Measurements from ENCODE around the gene FOXO1.

Gene FOXO1

DNA sequence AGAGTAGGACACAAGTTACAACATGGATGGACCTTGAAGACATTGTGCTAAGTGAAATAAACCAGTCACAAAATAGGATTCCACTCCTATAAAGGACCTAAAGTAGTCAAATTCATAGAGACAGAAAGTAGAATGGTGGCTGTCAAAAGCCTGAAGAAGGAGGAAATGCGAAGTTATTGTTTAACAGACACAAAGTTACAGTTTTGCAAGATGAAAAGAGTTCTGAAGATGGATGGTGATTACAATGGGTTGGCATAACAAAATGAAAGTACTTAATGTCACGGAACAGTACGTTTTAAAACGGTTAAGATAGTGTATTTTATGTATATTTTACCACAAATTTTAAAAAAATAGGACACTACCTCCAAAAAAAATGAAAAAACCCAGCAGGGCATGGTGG lies 34.8 kb downstream of the FOXO1 start:
- H3K4me3 Mint-ChIP-seq: peak overlapping the region; percentile 36 to 84
- peak overlapping the region; percentile 3 to 84 for H3K27ac Mint-ChIP-seq
- no peaks in the 10 kb centered on the region for H3K9me3 Mint-ChIP-seq
- ATAC-seq: no peak
- H3K4me1 Mint-ChIP-seq: peaks cover 96% of the 10 kb centered on the region
- no peak for DNase-seq
- H3K27me3 Mint-ChIP-seq: no peaks in the 10 kb centered on the region

DNA sequence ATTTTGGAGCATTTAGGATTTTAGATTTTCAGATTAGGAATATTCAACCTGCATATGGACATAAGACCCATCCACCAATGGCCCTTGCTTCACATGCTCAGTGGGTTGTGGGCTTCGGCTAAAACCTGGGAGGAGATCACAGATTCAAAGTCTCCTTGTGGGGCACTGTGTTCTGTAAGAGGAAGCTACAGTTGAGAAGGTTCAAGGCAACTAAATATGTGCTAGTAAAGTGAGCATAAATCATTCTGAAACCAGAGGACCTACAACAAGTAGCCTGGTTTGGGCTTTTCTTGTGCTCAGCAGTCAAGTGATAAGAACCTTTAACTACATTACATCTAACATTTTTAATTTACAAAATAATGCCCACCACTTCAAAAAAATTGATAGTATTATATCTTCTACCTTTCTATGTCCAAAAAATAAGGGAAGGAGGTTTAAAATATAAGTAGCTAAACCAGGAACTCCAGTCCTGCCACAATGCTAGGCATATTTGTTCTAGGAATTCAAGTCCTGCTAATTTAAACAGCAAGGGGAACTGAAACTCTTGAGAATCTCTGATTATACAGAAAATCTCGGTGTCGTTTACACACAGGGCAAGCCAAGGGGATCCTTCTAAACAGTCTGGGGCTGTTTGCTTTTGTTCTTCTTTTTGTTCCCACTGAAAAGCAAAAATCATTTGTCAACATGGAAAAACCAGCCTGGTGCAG lies 36.6 kb downstream of the FOXO1 start:
- Mint-ChIP-seq H3K27ac (peak overlapping the region in 1 of 2 donors; percentile 26), H3K9me3 (no peaks in the 10 kb centered on the region), H3K27me3 (no peaks in the 10 kb centered on the region), H3K4me3 (peak overlapping the region in 1 of 2 donors; percentile 27), H3K4me1 (peaks cover 92% of the 10 kb centered on the region)
- ATAC-seq (peak; percentile 53), DNase-seq (no peak)

DNA sequence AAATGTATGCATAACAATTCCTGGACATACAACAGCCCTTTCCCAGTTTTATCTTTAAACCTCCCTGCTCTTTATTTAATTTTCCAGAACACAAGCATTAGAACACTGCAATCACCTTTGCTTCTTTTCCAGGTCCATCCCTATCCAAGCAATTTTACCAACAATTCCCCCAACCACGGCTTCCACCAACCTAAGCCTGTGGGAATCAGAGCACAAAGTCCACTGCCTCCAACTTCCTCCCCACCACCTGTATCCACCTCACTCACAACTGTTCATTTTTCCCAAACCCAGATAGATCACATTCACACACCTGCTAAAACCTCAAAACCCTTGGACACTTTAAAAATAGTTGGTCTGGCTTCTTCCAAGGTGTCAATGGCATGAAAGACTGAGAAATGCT lies 39.5 kb downstream of the FOXO1 start:
- Mint-ChIP-seq H3K4me3 (no peak overlapping the region), H3K27me3 (no peaks in the 10 kb centered on the region), H3K27ac (peak overlapping the region in 1 of 2 donors; percentile 31), H3K4me1 (peaks cover 89% of the 10 kb centered on the region), H3K9me3 (no peaks in the 10 kb centered on the region)
- no peak for DNase-seq
- no peak for ATAC-seq

DNA sequence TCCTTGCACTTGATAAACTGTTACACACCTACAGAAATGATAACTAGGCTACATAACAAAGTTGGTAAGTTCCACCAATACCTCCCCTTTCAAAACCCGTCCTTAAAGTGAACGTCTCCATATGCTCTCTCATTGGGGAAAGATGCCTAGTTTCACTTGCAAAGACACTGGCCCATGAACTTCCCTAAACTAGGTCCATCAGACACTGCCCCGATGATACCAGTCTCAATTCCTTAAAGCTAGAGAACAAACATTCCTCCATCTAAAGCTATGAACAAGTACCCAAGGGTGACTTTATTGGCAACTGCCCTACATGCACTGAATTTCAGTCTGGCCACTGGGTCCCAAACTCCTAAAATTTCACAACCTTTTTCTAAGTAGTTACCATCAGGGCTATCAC lies 39.9 kb downstream of the FOXO1 start:
- Mint-ChIP-seq H3K4me3 (peak overlapping the region in 1 of 2 donors; percentile 43), H3K9me3 (no peaks in the 10 kb centered on the region), H3K4me1 (peaks cover 85% of the 10 kb centered on the region), H3K27ac (peak overlapping the region in 1 of 2 donors; percentile 23), H3K27me3 (no peaks in the 10 kb centered on the region)
- DNase-seq (no peak), ATAC-seq (no peak)

DNA sequence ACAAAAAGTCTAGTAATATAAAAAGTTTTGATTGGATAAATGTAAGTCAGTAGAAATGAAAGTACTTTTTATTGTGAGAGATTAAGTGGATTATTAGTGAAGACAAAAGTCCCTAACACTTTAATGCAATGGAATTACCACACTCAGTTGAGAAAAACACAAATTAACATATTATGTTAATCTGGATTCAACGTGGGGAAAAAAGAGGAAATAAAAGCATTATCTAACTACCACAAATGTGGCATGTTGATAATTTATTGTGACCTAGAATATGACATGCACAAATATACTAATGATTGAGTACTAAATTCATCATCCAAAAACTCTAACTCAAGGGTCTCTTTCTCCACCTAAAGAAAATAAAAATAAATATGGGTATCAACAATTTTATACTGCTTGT lies 41.5 kb downstream of the FOXO1 start:
- no peak for DNase-seq
- peaks cover 81% of the 10 kb centered on the region for H3K4me1 Mint-ChIP-seq
- ATAC-seq: no peak
- H3K4me3 Mint-ChIP-seq: peak overlapping the region in 1 of 2 donors; percentile 9
- H3K27me3 Mint-ChIP-seq: no peaks in the 10 kb centered on the region
- no peaks in the 10 kb centered on the region for H3K9me3 Mint-ChIP-seq
- H3K27ac Mint-ChIP-seq: no peak overlapping the region

DNA sequence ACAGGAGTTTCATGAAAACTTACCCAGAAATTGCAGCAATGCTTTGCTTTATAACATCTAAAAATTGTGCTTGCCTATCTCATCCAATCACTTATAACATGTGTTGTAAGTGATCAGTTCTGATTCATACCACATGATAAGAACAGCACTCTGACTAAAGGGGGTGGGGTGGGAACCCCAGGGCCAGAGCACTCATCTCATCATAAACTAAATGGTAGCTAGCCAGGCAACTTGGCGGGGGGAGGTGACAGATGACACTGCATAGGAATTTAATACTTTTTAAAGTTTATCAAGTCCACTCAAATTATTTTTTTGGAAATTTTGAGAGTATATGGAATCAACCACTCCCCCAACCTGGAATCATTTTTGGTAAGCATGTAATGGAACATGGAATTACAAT lies 42.1 kb downstream of the FOXO1 start:
- H3K27ac Mint-ChIP-seq: peak overlapping the region in 1 of 2 donors; percentile 5
- DNase-seq: peak in 1 of 2 donors; percentile 46
- ATAC-seq: peak; percentile 91
- no peaks in the 10 kb centered on the region for H3K27me3 Mint-ChIP-seq
- H3K4me3 Mint-ChIP-seq: peak overlapping the region in 1 of 2 donors; percentile 23
- H3K4me1 Mint-ChIP-seq: peaks cover 81% of the 10 kb centered on the region
- H3K9me3 Mint-ChIP-seq: no peaks in the 10 kb centered on the region

DNA sequence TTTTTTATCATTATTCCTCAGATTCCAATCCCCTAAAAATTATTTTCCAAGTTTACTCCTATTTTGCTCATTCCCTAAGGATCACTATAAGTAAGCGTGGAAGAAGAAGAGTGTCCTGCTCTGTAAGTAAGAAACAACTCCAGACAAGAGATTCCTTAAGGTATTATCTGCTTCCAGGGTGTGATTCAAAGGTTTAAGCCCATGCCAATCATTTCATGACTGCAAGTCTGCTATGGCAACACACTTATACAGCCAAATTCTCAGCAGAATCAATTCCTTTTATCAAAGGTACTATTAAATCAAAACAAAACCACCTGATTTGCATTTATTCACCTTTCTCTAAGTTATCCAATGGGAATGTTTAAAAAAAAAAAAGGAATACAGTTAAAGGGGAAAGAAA lies 43.7 kb downstream of the FOXO1 start:
- peaks cover 82% of the 10 kb centered on the region for H3K4me1 Mint-ChIP-seq
- DNase-seq (no peak), ATAC-seq (no peak)
- peaks cover 0 to 4% of the 10 kb centered on the region in 2 donors for H3K9me3 Mint-ChIP-seq
- no peak overlapping the region for H3K4me3 Mint-ChIP-seq
- peak overlapping the region in 1 of 2 donors; percentile 70 for H3K27ac Mint-ChIP-seq
- no peaks in the 10 kb centered on the region for H3K27me3 Mint-ChIP-seq

DNA sequence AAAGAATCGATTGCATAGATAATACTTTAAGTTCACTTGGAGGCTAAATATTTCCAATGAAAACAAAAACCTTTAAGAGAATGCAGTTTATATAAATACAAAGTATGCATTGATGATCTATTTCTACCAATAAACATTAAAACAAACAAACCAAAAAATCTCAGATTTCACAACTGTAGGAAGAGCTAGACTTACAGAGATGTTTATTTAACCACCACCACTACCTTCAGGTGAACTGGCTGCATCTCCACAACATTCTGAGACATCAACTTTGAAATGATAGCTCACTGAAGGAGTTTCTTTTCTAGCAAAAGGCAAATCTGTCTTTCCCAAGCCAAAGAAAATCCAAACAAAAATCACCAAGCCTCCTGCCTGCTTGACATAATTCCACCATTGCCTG lies 44.2 kb downstream of the FOXO1 start:
- ATAC-seq (no peak), DNase-seq (no peak)
- Mint-ChIP-seq H3K27ac (peak overlapping the region in 1 of 2 donors; percentile 41), H3K27me3 (no peaks in the 10 kb centered on the region), H3K9me3 (peaks cover 0 to 4% of the 10 kb centered on the region in 2 donors), H3K4me3 (no peak overlapping the region), H3K4me1 (peaks cover 82% of the 10 kb centered on the region)

DNA sequence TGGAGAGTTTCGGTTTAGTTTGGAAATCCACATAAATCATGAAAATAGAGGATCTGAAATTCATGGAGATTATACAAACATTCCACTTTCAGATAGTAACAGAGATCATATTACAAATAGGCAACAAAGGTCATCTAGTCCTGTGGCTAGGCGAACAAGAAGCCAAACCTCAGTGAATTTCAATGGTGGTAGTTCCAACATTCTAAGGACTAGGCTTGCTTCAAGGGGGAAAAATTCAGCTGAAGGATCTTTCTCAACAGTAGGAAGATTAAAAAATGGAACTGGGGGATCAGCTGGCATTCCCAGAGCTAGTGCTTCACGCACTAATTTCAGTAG lies 47.0 kb downstream of the FOXO1 start:
- ATAC-seq (no peak), DNase-seq (no peak)
- Mint-ChIP-seq H3K27me3 (no peaks in the 10 kb centered on the region), H3K4me3 (peak overlapping the region; percentile 25 to 38), H3K27ac (peak overlapping the region; percentile 59 to 61), H3K9me3 (peaks cover 0 to 4% of the 10 kb centered on the region in 2 donors), H3K4me1 (peaks cover 89% of the 10 kb centered on the region)

DNA sequence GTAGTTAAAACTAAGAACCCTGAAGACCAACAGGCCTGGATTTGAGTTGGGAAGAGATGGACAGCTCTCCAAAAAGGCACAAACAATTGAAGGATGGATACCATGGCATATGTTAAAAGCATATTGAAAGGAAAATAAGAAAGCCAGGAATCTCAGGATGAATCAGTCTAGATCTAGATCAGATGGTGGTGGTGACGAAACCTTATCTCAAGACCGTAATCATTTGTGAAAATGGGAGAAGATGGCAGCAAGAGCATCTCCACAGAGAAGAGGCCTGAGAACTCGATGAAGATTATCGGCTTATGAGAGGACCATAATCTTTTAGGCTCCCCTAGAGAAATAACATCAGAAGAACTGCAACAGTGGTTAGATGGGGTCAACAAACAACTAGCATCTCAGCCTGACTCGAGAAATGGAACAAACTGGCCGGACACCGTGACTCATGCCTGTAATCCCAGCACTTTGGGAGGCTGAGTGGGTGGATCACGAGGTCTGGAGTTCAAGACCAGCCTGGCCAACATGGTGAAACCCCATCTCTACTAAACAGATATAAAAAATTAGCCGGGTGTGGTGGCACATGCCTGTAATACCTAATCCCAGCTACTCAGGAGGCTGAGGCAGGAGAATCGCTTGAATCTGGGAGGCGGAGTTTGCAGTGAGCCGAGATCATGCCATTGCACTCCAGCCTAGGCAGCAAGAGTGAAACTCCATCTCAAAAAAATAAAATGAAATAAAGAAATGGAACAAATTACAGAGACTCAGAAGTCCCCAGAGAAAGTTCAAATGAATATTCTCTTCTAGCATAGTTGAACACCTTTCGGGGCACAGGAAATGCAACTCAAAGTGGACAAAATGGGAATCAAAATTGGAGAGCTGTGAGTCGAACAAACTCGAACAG lies 47.6 kb downstream of the FOXO1 start:
- Mint-ChIP-seq H3K4me3 (peak overlapping the region; percentile 25 to 38), H3K9me3 (peaks cover 0 to 4% of the 10 kb centered on the region in 2 donors), H3K27ac (peak overlapping the region in 1 of 2 donors; percentile 59), H3K27me3 (no peaks in the 10 kb centered on the region), H3K4me1 (peaks cover 90% of the 10 kb centered on the region)
- no peak for DNase-seq
- ATAC-seq: no peak

DNA sequence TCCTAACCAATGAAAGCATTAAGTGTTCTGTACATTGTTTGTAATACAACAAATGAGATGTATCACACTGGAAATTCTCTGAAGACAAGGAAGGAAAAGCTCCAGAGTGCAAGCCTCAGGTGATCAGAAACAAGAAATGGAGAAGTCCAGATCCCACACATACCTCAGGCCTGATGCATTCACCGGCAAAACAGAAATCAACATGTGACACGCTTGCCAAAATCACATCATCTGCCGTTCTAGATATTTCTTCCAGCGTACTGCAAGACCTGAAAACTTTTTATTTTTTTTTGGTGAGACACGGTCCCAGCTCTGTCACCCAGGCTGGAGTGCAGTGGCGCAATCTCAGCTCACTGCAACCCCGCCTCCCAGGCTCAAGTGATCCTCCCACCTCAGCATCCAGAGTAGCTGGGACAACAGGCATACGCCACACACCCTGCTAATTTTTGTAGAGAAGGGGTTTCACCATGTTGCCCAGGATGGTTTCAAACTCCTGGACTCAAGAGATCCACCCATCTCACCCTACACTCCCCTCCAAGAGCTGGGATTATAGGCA lies 48.6 kb downstream of the FOXO1 start:
- no peak for ATAC-seq

DNA sequence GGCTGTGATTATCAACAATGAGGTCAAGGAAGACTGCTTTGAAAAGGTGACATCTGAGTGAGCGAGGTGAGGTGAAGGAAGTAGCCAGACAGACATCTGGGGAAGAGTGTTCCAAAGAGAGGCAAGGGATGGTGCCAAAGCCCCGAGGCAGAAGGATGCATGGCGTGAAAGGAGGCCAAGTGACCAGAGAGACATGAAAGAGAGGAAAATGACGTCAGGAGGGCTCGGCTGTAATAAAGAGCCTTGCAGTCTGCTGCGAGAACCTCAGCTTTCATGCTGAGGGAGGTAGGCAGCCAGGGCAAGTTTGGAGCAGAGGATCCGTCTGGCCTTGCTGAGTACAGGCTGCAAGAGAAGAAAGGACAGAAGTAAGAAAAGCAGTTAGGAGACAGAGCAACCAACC lies 50.8 kb downstream of the FOXO1 start:
- DNase-seq: no peak
- peaks cover 100% of the 10 kb centered on the region for H3K4me1 Mint-ChIP-seq
- no peak for ATAC-seq
- H3K27me3 Mint-ChIP-seq: no peaks in the 10 kb centered on the region
- H3K4me3 Mint-ChIP-seq: peak overlapping the region; percentile 30 to 45
- H3K27ac Mint-ChIP-seq: peak overlapping the region; percentile 1 to 21
- peaks cover 0 to 4% of the 10 kb centered on the region in 2 donors for H3K9me3 Mint-ChIP-seq

More for the DNA sequence above, 48.6 kb downstream of the FOXO1 start:
- Mint-ChIP-seq H3K4me3 (peak overlapping the region in 1 of 2 donors; percentile 24), H3K4me1 (peaks cover 92% of the 10 kb centered on the region), H3K9me3 (peaks cover 0 to 4% of the 10 kb centered on the region in 2 donors), H3K27me3 (no peaks in the 10 kb centered on the region), H3K27ac (peak overlapping the region in 1 of 2 donors; percentile 35)
- DNase-seq: no peak

DNA sequence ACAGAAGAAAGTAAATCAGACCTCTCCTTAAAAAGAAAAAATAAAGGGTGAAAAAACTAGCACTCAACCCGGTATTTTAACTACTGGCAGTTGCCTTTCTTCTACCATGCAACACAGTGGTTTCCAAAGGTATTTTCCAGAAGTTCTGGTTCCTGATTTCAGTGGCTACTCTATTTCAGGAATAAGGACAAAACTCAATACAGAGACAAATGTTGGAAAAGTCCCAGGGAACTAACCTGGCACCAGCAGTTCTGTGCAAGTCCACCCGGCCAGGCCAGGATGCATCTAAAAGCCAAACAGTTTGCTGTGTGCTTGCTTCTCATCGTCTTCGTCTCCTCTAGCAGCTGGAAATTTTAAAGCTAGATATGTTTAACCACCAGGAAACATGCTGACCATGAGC lies 52.5 kb downstream of the FOXO1 start:
- H3K27me3 Mint-ChIP-seq: no peaks in the 10 kb centered on the region
- H3K4me3 Mint-ChIP-seq: peak overlapping the region; percentile 80 to 82
- peak overlapping the region; percentile 59 to 97 for H3K27ac Mint-ChIP-seq
- H3K9me3 Mint-ChIP-seq: peaks cover 0 to 4% of the 10 kb centered on the region in 2 donors
- H3K4me1 Mint-ChIP-seq: peaks cover 90% of the 10 kb centered on the region
- ATAC-seq (no peak), DNase-seq (no peak)

DNA sequence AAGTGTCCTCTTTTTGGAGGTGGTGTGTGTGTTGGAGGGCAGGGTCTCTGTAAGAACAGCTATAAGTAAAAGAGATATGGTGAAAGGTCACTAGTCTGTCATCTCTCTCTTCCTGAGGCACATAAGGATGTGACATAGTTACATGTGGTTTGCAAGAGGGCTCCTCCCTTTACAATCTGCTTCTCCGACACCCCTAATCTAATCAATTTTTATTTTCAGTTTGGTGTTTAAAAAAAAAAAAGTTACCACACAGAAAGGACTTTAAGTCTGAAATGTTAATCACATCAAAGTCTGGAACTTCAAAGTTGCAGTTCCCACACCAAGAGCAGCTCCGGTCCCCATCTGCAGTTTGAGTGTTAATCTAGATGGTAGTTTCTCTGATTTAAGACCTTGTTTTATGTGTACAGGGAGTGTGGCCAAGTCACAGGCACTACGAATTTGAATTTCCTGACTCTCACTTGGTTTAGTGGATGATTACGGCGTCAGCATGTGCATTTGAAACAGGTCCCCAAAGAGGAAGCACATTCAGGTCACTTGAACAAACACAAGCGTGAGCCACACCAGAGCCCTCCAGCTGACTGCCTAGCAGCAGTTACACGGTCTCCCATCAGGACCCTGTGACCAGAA lies 53.1 kb downstream of the FOXO1 start:
- H3K4me1 Mint-ChIP-seq: peaks cover 89% of the 10 kb centered on the region
- H3K27ac Mint-ChIP-seq: peak overlapping the region; percentile 59 to 97
- no peaks in the 10 kb centered on the region for H3K27me3 Mint-ChIP-seq
- ATAC-seq (peak; percentile 95), DNase-seq (peak; percentile 56 to 71)
- H3K4me3 Mint-ChIP-seq: peak overlapping the region; percentile 80 to 82
- peaks cover 0 to 1% of the 10 kb centered on the region in 2 donors for H3K9me3 Mint-ChIP-seq

DNA sequence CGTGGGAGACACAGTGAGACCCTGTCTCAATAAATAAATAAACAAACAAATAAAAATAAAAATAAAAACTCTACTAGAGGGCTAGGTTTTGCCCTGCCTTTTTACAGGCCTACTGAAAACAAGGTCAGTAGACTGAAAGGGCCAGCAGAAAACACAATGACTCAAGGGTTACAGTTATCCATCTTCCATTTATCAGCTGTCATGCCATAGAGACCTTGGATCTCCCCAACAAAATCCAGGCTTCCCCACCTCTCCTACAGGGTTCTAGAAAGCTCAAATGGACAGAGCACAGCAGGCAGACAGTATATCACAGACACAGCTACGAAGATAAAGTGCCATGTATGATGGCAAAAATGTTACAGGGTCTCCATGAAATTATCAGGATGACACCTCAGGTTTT lies 54.4 kb downstream of the FOXO1 start:
- Mint-ChIP-seq H3K27ac (peak overlapping the region; percentile 37 to 97), H3K9me3 (peaks cover 0 to 6% of the 10 kb centered on the region in 2 donors), H3K4me1 (peaks cover 88% of the 10 kb centered on the region), H3K4me3 (peak overlapping the region; percentile 36 to 82), H3K27me3 (no peaks in the 10 kb centered on the region)
- DNase-seq (no peak), ATAC-seq (no peak)

Data from stimulated activated naive CD8-positive, alpha-beta T cell treated with anti-CD3 and anti-CD28 coated beads, Interleukin-15, amount 100 ng/mL, for 72 hours (primary cell).